Esophagus muscularis mucosa (tissue), 4 donors: ENCODE measurements around the gene TSPAN31. TPM values are rescaled to one million over a fixed set of nuclear protein-coding genes. Genes with fewer than 3 reads are reported as not detected.

Source experiments
- DNase-seq: peaks from one replicate; pipeline ENCODE4 v3.0.0-alpha.2; 2017; ENCODE audit errors: extremely low spot score
- H3K27ac ChIP-seq, 4 donors: fragments of 200-600 bp; sonication (generic); replicated peaks in 1 of 4; 1 replicate in 3 of 4; 2 replicates in 1 of 4; pipeline ENCODE4 v1.5.1; 2016 to 2019; ENCODE audit warnings: mild to moderate bottlenecking in 1 of 4
- H3K27me3 ChIP-seq, 4 donors: fragments of 200-600 bp; sonication (generic); one replicate each; pipeline versions ENCODE4 v1.5.1 to v1.6.0; 2016 to 2019
- H3K36me3 ChIP-seq, 4 donors: fragments of 200-600 bp; sonication (generic); one replicate each; pipeline ENCODE4 v1.5.1; 2016 to 2019
- H3K4me1 ChIP-seq, 4 donors: fragments of 200-600 bp; sonication (generic); one replicate each; pipeline ENCODE4 v1.5.1; 2016 to 2019
- H3K4me3 ChIP-seq, 4 donors: fragments of 200-600 bp; sonication (generic); 1 replicate in 2 of 4; 2 replicates in 2 of 4; pipeline ENCODE4 v1.5.1; 2016 to 2019; ENCODE audit warnings: mild to moderate bottlenecking in 4 of 4, moderate library complexity in 1 of 4
- H3K9me3 ChIP-seq, 4 donors: fragments of 200-600 bp; sonication (generic); 1 replicate in 3 of 4; 2 replicates in 1 of 4; pipeline ENCODE4 v1.5.1; 2016 to 2019
- CTCF ChIP-seq, 3 experiments: fragments of 200-600 bp in 2 of 3; fragments of 450-650 bp in 1 of 3; sonication (generic) in 2 of 3; IDR thresholded peaks; one replicate each; pipeline ENCODE4 v1.5.1; 2017 to 2019; ENCODE audit warnings: antibody characterized with exemption in 3 of 3, mild to moderate bottlenecking in 2 of 3, moderate library complexity in 1 of 3
- EP300 ChIP-seq: sonication (generic); formaldehyde crosslinking; IDR thresholded peaks from one replicate; pipeline ENCODE4 v1.6.1; 2017; ENCODE audit warnings: antibody characterized with exemption
- POLR2A ChIP-seq: fragments of 450-650 bp; IDR thresholded peaks from one replicate; pipeline ENCODE4 v1.6.1; 2017; ENCODE audit warnings: antibody characterized with exemption, moderate library complexity, mild to moderate bottlenecking, low read depth
- POLR2AphosphoS5 ChIP-seq, 2 donors: sonication (generic); formaldehyde crosslinking; IDR thresholded peaks; one replicate each; pipeline ENCODE4 v1.6.1; 2017; ENCODE audit warnings: antibody characterized with exemption in 2 of 2
- WGBS: methylation state at CpG from one replicate; pipeline ENCODE4 v1.1.5; 2018; 5-methylcytosine and 5-hydroxymethylcytosine counted together
- intact Hi-C: fragments of 100-400 bp; cut with DNase I; formaldehyde crosslinking; loops from one replicate; pipeline ENCODE4 v1.15.1; 2023
- total RNA-seq, 4 donors: library from RNA; depleted of rRNA; stranded (reverse); fragments of >200 nt; gene quantifications; one replicate each; pipeline versions ENCODE4 v1.1.0 to v1.2.1, GENCODE V29; 2016

The TSPAN31 gene
- total RNA-seq, 4 donors from 2014 or later, result 34.3 to 45.1 (median 42.1) TPM

GRCh38 chr12:57754411-57755193 is 9.8 kb downstream of the TSPAN31 start, which contains the start of gene MARCHF9:
Gene MARCHF9, plus strand, starts transcription at chr12:57755103. Its CDS starts 426 bp downstream, at chr12:57755529.
- intact Hi-C loops, result no loop called here
- Histone ChIP-seq H3K36me3 (peaks cover 11 to 32% (median 27%) of the 10 kb centered on the region in 4 donors), H3K4me3 (peak within 1 kb of the TSS; percentile 74 to 91 (median 86)), H3K27me3 (no peaks in the 10 kb centered on the region), H3K4me1 (peaks cover 26 to 64% (median 44%) of the 10 kb centered on the region in 4 donors), H3K27ac (peak within 1 kb of the TSS; percentile 65 to 74 (median 72)), H3K9me3 (no peaks in the 10 kb centered on the region)
- TF ChIP-seq POLR2AphosphoS5 (IDR thresholded peaks at IDR 0.05), result peak in 1 of 2 donors; percentile 37
- no peak for TF ChIP-seq EP300
- 4% methylated on average over 16 of the region's 41 CpGs for WGBS
- DNase-seq, result no peak

DNA sequence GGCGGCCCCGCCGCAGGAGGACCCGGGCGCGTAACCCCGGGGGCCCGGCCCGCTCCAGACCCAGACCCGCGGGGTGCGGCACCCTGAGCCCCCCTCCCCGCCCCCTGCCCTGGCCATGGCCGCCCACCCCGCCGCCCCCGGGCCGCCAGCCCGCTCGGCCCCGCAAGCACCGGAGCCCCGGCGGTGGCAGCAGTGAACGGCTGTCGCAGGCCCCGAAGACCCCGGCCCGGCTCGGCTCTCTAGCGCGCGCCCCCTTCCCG is 10.3 kb downstream of the TSPAN31 start:
- Histone ChIP-seq H3K27ac (peak overlapping the region; percentile 65 to 74 (median 72)), H3K36me3 (peaks cover 5 to 27% (median 23%) of the 10 kb centered on the region in 4 donors), H3K27me3 (no peaks in the 10 kb centered on the region), H3K4me1 (peaks cover 26 to 64% (median 44%) of the 10 kb centered on the region in 4 donors), H3K9me3 (no peaks in the 10 kb centered on the region), H3K4me3 (peak overlapping the region; percentile 74 to 91 (median 86))
- WGBS, result no CpG with 5 or more reads among the region's 34 CpGs
- TF ChIP-seq POLR2AphosphoS5 (IDR thresholded peaks at IDR 0.05), result no peak
- TF ChIP-seq CTCF (IDR thresholded peaks at IDR 0.05), result no peak
- no peak for TF ChIP-seq EP300
- TF ChIP-seq POLR2A, result no peak
- DNase-seq, result no peak
- intact Hi-C loops, result no loop called here

GRCh38 chr12:57755454-57756372 is 10.9 kb downstream of the TSPAN31 start:
- intact Hi-C loops, result no loop called here
- Histone ChIP-seq H3K27me3 (no peaks in the 10 kb centered on the region), H3K4me3 (peak overlapping the region; percentile 74 to 91 (median 86)), H3K36me3 (peaks cover 0 to 21% (median 18%) of the 10 kb centered on the region in 4 donors), H3K27ac (peak overlapping the region; percentile 65 to 74 (median 72)), H3K4me1 (peaks cover 25 to 58% (median 41%) of the 10 kb centered on the region in 4 donors), H3K9me3 (no peaks in the 10 kb centered on the region)
- DNase-seq, result no peak
- TF ChIP-seq POLR2A (no peak), CTCF (IDR thresholded peaks at IDR 0.05) (no peak), POLR2AphosphoS5 (IDR thresholded peaks at IDR 0.05) (no peak), EP300 (no peak)
- WGBS, result 13% methylated on average over 6 of the region's 76 CpGs

DNA sequence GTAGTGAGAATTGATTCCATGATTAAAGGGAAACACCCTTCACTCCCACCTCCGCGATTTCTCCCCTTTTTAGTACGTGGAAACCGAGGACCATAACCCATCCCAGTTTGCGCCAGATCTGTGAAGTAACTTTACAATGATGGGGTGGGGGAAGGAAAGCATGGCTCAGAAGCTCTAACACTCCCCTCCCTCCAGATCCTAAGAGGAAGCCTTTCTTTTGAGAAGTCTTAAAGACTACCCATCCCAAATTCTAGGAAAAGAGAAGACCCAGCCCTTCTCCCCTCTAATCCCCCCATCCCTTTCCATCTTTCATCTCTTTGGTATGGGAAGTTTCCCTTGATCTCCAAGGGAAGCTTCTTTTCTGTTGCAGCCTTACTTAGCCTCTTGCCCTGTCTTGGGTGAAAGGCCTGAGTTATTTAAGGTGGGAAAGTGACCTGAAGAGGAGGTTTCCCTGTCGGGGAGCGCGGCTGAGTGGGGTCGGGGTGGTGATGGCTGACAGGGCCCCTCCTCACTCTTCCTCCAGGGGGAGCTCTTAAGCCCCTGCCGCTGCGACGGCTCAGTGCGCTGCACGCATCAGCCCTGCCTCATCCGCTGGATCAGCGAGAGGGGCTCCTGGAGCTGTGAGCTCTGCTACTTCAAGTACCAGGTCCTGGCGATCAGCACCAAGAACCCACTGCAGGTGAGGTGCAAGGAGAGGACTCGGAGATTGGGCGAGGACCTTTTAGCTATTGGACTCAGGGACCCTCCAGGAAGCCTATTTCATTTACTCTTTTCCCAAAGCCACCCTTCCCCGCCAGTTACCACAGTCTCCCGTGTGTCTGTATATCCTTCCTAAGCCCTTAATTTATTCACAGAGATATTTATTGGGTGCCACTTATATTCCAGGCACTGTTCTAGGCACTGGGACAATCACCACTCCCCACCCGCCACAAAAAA is 11.8 kb downstream of the TSPAN31 start:
- intact Hi-C loops, result no loop called here
- Histone ChIP-seq H3K9me3 (no peaks in the 10 kb centered on the region), H3K27me3 (peaks cover 0 to 7% (median 3%) of the 10 kb centered on the region in 4 donors), H3K4me1 (peaks cover 16 to 48% (median 32%) of the 10 kb centered on the region in 4 donors), H3K36me3 (peaks cover 0 to 27% (median 16%) of the 10 kb centered on the region in 4 donors), H3K4me3 (peak overlapping the region; percentile 74 to 91 (median 86)), H3K27ac (peak overlapping the region in 2 of 4 donors; percentile 65 to 69)
- WGBS, result 51% methylated on average over 22 of the region's 22 CpGs
- no peak for DNase-seq
- TF ChIP-seq CTCF (IDR thresholded peaks at IDR 0.05) (peak; percentile 44 to 72 (median 49)), EP300 (no peak)
